BJ (cell line): ENCODE results near the gene HMGN3. TPM values are rescaled to one million over a fixed set of nuclear protein-coding genes. Genes with fewer than 3 reads are reported as not detected.

Source experiments
- CTCF ChIA-PET: fragments of 350-600 bp; formaldehyde crosslinking; extraction: SDS; loops from one replicate; lab custom pipeline; 2021; ENCODE audit warnings: antibody characterized with exemption, inconsistent platforms; lab: Yijun Ruan, JAX
- POLR2A ChIA-PET: fragments of 300-600 bp; sonication (Branson Sonifier 250); formaldehyde crosslinking; extraction: SDS; loops from one replicate; lab custom pipeline; 2021; ENCODE audit warnings: antibody characterized with exemption; lab: Charles Lee
- DNase-seq: peaks from one replicate; pipeline ENCODE4 v3.0.0-alpha.2; 2011; ENCODE audit warnings: low read depth
- H3K27me3 ChIP-seq: 2 replicates; pipeline ENCODE4 v1.6.0; 2011; ENCODE audit warnings: low read length; ENCODE audit not compliant: control insufficient read depth, insufficient read depth
- H3K36me3 ChIP-seq: 2 replicates; pipeline ENCODE4 v1.5.1; 2011; ENCODE audit warnings: low read length; ENCODE audit not compliant: control insufficient read depth, insufficient read depth
- H3K4me3 ChIP-seq: 2 replicates; pipeline ENCODE4 v1.5.1; 2011; ENCODE audit warnings: low read depth, mild to moderate bottlenecking, control low read depth, low read length
- CTCF ChIP-seq: IDR thresholded peaks from 2 replicates; pipeline ENCODE4 v1.5.1; 2011; ENCODE audit warnings: low read depth, mild to moderate bottlenecking, control low read depth, inconsistent platforms, low read length, moderate library complexity; ENCODE audit not compliant: insufficient read depth
- polyA plus RNA-seq: library from polyadenylated mRNA; depleted of rRNA; stranded (reverse); fragments of >200 nt; gene quantifications from 2 replicates; pipeline ENCODE4 v1.2.3, GENCODE V29; 2011

Gene HMGN3
- polyA plus RNA-seq, 1 experiment: 10.3 TPM

GRCh38 chr6:79250559-79250958 lies 16.1 kb upstream of the HMGN3 start:
- ChIA-PET POLR2A (no interaction called here), CTCF (no interaction called here)
- Histone ChIP-seq H3K27me3 (peaks cover 1% of the 10 kb centered on the region; the same call in 1 of the 2 replicates), H3K36me3 (no peaks in the 10 kb centered on the region), H3K4me3 (no peak overlapping the region)
- DNase-seq: no peak
- TF ChIP-seq CTCF: no peak

GRCh38 chr6:79250107-79250514 lies 15.6 kb upstream of the HMGN3 start:
- H3K4me3 ChIP-seq: no peak overlapping the region
- no peak for DNase-seq
- H3K27me3 ChIP-seq: peaks cover 1% of the 10 kb centered on the region; the same call in 1 of the 2 replicates
- POLR2A ChIA-PET: no interaction called here
- CTCF ChIA-PET: no interaction called here
- H3K36me3 ChIP-seq: no peaks in the 10 kb centered on the region
- 0 out of 2 replicates have a peak, but pooled peaks have one; percentile 3 for TF ChIP-seq CTCF

GRCh38 chr6:79249136-79249535 lies 14.7 kb upstream of the HMGN3 start:
- Histone ChIP-seq H3K27me3 (peaks cover 1% of the 10 kb centered on the region; the same call in 1 of the 2 replicates), H3K4me3 (no peak overlapping the region), H3K36me3 (no peaks in the 10 kb centered on the region)
- DNase-seq: no peak
- no peak for TF ChIP-seq CTCF
- CTCF ChIA-PET: no interaction called here
- POLR2A ChIA-PET: no interaction called here

GRCh38 chr6:79246891-79247290 lies 12.4 kb upstream of the HMGN3 start:
- no peak for TF ChIP-seq CTCF
- POLR2A ChIA-PET: no interaction called here
- CTCF ChIA-PET: no interaction called here
- Histone ChIP-seq H3K36me3 (no peaks in the 10 kb centered on the region), H3K27me3 (peaks cover 1% of the 10 kb centered on the region; the same call in 1 of the 2 replicates), H3K4me3 (no peak overlapping the region)
- no peak for DNase-seq

- no peak for TF ChIP-seq CTCF
- ChIA-PET CTCF (no interaction called here), POLR2A (no interaction called here)
- Histone ChIP-seq H3K27me3 (no peaks in the 10 kb centered on the region; the same call in 1 of the 2 replicates), H3K36me3 (no peaks in the 10 kb centered on the region), H3K4me3 (no peak overlapping the region)
- no peak for DNase-seq
Measured at GRCh38 chr6:79241228-79241627, 6.7 kb upstream of the HMGN3 start.
